GM04503 (cell line): ENCODE data around the gene GCSAM.

Source experiments
- DNase-seq: peaks from one replicate; pipeline ENCODE4 v3.0.0-alpha.2; 2012; ENCODE audit warnings: low read depth

The GCSAM gene

DNA sequence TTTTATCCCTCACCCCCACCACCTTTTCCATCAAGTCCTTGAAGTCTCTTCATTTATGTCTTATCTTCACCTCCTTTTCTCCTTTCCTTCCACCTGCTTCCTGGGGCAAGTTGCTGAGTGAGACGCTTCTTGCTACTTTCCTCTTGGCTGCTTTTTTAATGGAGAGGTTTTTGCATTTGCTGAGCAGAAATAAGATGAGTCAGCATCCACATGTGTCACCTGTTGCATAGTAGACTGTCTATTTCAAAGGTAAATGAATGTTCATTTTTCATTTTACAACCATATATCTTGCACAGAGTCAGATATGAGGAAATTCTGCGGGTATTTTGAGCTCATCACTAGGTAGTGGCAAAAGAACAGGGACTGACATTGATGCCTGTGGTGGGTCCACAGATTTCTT lies 28.3 kb downstream of the GCSAM start:
- DNase-seq = no peak

DNA sequence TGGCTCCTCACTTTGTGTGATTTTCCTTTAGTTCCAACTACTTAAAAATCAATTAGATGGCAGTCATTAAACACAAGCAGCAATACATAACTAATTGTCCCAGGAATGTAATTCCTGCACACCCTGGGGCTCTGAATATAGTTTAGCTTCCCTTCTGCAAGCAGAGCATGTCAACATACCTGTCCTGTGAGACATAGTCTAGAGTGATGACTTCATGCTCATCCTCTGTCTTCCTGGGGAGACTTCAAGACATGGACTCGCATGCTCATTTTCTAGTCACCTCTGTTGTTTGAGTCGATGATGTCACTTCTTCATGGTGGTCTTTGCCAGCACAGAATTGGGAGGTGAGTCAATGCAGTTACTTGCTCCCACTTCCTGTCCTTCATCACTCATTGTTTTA lies 31.1 kb downstream of the GCSAM start:
- peak; percentile 35 for DNase-seq

DNA sequence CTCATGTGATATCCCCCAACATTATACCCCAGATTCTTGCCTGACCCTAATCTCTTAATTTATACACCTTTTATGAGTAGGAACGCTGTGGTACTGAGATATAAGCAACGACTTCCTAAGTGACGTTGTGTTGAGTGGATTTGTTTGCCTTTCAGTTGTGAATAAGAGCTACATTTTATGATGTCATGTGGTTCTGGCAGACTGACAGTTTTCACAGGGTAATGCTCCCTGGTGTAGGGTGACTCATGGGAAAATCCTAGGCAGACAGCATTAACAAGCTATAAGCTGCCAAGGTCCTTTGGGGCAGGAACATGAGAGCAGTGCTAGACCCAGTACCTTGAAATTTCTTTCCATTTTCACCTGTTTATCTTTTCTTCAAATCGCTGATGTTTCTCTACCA lies 35.7 kb downstream of the GCSAM start:
- DNase-seq = peak; percentile 97

DNA sequence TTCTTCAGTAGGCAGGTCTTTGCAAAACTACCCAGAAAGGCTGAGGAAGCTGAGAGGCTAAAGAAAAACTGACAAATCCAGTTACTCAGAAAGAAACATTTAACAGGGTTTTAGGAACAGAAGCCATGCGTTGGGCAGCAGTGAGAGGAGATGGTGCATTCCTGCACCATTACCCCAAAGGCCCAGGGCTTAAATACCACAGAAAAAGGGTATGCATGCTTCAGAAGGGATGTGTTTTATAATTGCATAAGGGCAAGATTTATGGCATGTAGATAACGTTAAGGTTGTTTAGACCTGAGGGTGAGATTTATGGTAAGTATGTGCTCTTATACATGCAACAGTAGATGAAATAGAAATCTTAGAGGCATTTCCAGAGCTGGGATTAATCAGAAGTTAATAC lies 36.9 kb downstream of the GCSAM start:
- no peak for DNase-seq

DNA sequence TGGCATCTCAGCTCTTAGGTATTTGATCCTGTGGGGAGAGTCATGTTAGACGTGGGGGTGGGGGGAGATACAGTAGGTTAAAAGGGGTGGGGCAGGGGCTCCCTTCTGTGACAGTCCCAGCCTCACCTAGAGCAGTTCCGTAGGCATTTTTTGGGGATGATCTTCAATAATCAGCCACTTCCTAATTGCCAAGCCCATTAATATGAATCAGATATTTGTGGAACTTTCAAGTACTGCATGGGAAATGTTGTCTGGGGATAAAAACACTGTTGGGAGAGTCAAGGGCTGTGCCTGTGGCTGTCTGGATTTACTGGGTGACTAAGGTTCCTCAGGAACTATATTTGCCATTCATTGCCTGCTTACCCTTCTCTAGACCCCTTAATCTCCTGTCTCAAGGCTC lies 37.3 kb downstream of the GCSAM start:
- no peak for DNase-seq

DNA sequence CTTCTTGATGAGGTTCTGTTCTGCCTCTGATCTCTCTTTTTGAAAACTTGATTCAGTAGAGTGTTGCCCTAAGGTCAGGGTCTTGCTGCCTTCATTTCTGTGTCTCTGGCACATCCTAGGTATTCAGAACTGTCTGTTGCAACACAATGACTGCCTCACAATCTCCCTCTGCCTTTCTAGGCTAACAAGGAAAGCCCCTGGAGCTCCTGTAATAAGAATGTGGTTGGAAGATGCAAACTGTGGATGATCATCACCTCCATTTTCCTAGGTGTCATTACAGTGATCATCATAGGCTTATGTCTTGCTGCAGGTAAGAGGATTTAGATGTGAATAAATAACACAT lies 39.9 kb downstream of the GCSAM start:
- no peak for DNase-seq

DNA sequence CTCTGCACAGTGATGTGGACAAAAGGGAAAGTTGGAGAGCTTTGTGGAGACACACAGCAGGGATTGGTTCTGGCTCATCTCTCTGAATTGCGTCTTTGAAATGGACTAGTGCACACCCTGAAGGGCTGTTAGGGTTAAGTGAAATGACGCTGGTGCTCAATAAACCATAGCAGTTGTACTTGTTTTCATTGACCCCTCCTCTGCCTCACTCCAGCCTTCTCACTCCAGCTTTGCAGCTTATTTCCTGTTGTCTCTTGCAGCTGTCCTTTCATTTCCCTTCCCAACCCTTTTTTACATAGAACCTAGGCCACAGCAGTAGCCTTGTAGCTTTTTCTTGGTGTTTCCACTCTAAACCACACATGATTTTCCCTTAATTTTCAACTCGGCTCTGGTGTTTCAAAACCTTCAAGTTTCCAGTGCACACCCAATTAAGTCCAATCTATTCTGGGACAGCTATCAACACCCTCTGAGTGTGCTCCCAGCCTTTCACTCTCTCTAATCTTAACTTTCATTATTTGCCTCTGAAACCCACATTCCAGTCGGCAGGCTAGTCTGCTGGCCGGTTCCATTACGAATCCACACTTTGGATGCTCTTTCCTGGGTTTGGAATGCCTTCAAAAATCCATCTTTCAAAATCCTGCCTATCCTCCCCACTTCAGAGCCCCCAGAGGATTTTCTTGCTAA lies 40.4 kb downstream of the GCSAM start:
- no peak for DNase-seq

DNA sequence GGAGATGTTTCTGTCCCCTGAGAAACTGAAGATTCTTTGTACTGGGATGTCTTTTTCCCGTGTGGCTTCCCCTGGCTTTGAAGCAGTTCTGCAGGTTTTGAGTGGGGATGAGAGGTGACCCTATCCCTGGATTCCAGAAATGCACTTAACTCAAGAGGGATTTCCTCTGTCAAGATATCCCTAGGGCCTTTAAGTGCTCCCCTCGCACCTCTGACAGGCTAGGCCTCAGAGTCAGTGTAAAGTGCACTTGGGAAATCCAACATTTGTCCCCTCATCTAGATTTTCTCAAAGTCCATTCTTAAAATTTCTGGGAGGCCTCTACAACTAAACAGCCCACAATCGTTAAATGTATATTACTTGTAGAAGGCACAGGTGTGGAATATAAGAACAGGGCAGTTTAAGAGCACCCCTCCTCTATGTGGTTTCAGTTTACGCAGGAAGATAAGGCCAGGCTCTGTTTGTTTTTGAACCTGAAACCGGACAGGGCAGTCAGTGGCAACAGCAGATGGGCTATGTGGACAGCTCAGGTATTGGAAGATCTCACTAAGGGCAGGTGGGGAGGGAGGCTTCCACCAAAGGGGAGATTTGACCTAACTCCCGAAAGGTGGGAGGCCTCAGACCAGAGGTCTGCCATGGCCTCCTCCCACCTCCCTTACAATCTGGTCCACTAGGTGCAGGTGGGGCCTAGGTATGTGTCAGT lies 42.0 kb downstream of the GCSAM start:
- DNase-seq = no peak

DNA sequence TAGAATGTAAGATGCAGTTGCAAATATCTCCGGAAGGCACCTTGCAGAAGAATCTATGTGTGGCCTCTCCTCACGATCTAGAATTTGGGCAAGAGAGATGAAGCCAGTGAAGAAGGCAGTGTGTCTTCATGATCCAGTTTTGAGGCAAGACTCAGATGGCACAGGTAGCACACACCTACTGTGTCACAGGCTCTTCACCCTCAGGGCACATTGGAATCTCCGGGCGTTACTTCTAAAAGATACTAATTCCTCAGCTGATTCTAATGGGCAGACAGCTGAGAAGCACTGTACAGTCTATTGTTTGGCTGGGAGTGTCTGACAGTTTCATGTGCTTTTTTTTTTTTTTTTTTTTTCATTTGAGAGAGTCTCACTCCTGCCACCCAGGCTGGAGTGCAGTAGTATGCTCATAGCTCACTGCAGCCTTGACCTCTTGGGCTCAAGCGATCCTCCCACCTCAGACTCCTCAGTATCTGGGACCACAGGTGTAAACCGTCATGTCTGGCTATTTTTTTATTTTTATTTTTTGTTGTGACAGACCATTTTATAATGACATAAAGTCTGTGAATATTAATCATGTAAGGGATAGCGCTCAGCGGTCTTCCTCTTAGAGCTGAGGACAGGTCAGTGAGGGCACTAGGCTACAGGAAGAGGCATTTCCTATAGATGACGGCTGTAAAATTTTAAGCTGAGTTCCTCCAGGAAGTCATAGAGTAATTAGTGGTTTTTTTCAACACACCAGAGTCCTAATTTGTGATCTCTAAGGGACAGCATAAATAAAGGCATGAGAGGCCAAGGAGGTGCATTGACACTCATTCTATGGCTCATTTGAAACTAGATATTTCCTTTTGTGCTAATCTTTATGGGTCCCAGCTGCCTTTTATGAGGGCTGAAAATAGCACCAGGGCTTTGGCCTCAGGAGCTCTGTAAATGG lies 42.8 kb downstream of the GCSAM start:
- no peak for DNase-seq

DNA sequence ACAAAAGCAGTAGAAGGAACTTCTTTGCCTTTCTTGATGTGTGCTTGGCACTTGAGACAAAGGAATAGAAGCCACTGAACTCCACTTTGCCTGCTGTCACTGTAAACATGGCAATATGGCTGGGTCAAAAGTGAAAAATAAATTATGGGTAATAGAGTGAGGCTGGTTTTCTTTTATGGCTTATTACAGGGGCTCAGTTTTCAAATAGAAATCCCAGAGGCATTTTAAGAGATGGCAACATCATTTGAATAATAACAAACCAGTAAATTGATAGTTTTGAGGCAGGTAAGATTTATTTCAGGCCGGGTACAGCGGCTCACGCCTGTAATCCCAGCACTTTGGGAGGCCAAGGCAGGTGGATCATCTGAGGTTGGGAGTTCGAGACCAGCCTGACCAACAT lies 44.1 kb downstream of the GCSAM start:
- DNase-seq = no peak

DNA sequence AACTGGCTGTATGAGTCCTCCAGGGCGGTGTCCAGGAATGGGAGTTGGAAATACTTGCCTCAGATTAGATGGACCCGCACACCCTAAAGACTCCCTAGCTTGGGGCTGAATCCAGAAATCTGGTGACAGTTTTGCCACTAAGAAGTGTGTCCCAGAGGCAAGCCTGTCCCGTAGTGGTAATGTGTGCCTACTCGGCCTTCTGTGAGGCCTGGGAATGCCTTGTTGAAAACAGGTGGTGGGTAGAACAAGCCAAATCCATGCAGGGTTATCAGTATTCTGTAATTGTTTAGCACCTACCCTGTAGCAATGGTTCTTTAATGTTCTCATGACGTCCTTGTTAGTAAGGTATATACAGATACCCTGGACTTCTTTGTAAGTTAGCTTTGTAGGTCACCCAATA lies 45.3 kb downstream of the GCSAM start:
- no peak for DNase-seq

DNA sequence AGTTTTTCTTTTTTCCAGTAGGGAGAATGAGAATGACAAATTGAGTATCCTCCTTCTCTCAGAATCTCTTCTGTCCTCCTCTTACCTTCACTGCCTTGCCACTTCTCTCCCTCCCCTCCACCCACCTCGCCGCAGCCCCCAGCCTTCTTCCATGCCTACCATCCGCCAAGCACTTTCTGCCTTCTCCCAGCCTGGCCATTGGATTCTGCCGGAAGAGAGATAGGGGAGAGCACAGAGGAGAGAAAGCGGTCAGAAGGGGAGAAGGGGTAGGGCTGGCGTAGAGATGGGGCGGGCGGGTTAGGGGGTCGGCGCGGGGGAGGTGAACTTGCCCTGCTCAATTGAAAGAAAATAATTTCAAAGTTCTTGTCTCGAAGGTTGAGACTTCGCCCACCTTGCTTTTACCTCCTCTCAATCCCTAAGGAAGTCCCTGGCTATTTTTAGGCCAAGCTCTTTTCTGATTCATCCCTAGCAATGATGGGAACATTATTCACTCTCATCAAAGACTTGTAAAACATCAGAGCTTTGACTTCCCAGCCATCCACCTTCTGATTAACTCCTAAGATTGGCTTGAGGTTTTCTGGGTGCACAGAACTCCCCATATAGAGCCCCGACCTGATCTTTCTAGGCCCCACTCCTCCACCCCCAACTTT lies 46.0 kb downstream of the GCSAM start:
- DNase-seq = no peak

DNA sequence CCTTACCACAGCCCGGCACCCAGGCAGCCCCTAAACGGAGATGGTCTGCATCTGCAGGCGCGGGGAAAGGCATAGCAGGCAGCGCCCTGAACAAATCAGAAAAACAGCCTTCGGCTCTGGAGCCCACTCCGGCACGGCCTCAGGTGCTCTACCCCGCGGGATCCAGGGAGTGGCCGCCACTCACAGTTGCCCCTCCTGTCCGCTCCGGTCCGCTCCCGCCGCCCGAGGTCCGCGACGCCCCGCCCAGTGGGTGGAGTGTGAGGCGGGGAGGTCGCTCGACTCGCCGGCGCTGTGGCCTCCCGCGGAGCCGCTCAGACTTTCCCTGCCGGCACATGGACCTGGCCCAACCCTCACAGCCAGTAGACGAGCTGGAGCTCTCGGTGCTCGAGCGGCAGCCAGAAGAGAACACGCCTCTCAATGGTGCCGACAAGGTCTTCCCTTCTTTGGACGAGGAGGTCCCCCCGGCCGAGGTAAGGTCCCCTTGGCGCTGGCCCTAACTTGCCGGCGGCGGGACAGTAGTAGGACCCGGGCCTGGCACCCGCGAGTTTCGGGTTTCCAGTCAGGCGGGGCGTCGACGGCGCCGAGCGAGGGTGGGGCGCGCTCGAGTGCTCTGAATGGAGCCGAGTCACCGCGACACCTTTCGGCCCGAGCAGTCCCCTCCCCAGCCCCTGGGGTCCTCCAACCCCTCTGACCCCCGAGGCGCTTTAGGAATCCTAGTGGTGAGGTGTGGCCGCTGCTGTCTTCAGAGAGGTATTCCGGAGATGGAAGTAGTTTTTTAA lies 46.8 kb downstream of the GCSAM start, which contains the start of gene C3orf52:
Gene C3orf52, plus strand, starts transcription at position 314 of the 779 bp plus-strand sequence. Its CDS starts 19 bp downstream, at position 333.
- no peak for DNase-seq

DNA sequence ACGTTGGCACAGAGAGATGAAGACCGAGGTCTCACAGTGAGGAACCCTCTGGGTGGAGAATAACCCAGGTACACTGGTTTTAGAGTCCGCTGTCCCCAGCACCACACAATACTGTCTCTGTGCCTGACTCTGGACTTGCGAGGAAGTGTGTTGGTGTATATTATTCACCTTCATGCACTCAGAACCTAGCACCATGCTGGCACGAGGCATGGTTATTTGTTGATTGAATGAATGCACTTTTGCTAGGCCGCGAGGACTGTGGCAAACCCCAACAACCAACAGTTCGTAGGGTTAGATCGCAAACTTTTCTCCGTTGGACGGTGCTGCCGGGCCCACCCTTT lies 47.3 kb downstream of the GCSAM start:
- DNase-seq = no peak

DNA sequence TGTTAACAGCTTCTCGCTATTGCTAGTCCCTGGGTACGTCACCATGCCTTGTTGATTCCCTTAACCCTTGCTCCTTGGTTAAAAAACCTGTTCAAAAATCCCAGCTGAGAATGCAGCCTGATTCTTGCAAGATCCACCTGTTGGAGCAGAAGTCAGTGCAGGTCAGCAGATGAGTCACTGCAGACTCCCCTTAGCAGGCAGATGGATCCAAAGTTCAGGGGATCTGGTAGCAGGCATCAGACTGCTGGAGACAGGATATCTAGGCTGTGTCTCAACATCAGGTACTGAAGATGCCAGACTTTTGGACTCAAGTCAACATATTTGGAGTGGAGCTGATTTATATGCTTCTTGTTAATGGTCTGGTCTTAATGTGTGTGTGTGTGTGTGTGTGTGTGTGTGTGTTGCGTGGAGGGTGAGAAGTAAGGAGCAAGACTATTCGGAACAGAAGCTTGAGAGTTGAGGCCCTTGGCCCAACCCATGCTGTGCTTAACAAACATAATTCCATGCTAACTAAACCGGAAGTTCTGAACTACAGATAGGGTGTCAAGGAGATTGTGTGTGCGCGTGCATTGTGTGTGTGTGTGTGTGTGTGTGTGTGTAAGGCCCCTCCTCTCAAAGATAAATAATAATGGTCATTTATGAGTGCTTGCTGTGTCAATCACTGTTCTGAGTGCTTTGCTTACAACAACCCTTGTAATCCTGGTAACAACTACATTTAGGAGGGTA lies 47.9 kb downstream of the GCSAM start:
- DNase-seq = no peak

DNA sequence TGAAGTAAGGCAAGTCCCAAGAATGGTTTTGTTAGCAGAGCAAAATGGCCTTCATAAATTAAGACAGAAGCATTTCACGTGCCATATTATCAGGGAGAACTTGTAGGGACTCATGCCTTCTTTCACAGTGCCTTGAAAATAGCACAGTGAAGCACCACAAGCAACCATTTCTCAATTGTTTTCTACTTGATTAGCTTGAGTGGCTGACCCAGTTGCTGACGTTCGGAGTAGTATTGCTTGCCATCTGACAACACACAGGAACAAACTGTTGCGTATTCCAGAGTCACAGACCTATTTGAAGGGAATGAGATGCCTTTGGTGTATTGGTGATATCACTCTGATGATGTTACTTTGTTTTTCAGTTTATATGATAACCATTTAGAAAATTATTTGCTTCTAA lies 49.8 kb downstream of the GCSAM start:
- DNase-seq = no peak

DNA sequence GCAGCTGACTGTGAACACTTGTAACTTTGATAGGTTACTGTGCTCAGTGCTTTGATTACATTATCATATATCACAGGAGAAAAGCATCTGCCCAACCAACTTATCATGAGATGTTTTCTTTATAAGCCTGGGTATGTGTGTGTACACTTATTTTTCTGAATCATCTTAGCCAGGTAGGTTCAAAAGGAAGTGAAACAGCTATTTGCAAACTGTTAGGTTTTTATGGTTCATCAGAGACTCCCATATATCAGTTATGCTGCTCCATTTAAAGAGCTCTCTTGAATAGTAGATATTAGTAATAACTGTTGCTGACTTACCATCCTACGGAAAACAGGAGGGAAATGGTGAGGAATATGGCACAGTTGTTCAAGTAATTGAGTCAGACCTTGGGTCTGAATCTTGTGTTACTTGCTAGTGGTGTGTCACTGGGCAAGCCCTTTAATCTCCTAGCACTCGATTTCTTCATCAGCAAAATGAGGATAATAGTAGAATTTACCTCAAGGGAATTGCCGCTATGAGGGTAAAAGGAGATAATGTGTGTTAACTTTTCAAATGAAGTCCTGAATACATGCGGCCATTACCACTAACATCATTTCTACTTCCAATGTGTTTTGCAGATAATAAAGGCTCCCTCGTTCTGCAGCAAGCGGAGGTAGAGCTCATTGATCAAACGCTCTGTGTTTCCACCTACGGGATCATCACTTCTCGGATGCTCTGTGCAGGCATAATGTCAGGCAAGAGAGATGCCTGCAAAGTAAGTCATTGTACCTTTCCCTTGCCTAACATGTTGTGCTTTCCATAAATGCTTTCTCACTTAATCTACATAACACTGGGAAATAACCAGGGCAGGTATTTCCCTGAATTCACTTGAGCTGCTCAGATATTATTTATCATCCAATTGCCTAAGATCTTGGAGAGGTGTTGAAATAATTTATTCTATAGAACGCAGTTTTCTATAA lies 54.6 kb downstream of the GCSAM start:
- no peak for DNase-seq

DNA sequence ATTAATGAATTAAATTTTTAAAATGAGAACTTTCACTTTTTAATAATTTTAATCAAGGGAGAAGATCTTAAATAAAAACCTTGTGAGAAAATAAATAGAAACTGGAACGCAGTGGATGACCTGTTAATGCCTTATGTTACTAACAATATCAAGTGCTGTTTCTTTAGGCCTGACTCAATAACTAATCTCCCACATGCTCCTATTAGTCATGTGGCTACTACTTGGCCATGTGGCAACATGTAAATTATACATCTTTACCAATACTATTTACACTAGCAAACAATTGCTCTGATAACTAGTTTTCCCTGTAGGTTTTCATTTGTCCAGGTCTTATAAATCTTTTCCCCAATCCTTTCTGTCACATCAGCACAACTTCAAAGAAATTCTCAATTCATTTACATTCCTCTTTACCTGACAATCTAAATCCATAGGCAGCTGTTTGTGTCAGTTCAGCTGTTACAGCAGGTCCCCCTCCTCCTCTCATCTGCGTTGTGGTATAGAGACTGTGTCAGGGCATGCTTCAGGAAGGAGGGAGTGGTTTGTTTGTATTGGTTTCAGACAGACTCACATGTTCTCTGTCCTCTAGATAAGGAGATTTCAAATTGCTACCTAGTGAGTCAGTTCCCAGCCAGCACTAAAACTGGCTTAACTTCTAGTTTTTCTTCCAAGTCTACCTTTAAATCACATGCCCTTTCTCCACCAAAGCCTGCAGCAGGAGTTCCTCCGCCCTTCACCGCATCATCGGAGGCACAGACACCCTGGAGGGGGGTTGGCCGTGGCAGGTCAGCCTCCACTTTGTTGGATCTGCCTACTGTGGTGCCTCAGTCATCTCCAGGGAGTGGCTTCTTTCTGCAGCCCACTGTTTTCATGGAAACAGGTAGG lies 58.2 kb downstream of the GCSAM start:
- peak; percentile 78 for DNase-seq

DNA sequence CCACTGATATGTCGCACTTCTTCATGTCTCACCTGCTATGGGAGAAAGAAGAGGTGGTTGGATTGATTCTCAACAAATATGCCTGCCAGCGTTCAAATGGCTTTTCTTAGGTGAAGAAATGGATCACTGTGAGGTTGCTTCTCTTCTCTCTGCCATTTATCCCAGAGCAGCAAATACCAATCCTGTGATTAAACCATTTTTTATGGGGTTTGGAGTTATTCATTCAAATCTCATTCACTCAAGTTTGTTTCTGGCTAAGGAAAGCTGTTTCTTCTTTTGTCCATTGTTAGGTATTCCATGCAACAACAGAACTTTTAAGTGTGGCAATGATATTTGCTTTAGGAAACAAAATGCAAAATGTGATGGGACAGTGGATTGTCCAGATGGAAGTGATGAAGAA lies 59.0 kb downstream of the GCSAM start:
- no peak for DNase-seq
